Thyroid gland (tissue), 4 donors: ENCODE measurements around the gene VAMP7.
A peak's percentile ranks its signal among the peaks of the same experiment; 100 is the strongest.

Experiments
- POLR2A ChIP-seq, 2 donors: fragments of 450-650 bp; IDR thresholded peaks; one replicate each; pipeline ENCODE4 v1.6.1; 2017; ENCODE audit warnings: antibody characterized with exemption in 2 of 2, mild to moderate bottlenecking in 2 of 2, moderate library complexity in 1 of 2
- TF ChIP-seq, protein P1 (sequence below), 6 experiments: fragments of 200-600 bp in 3 of 6; fragments of 450-650 bp in 3 of 6; sonication (generic) in 3 of 6; IDR thresholded peaks; one replicate each; pipeline ENCODE4 v1.5.1; 2016 to 2019; ENCODE audit warnings: antibody characterized with exemption in 6 of 6, mild to moderate bottlenecking in 2 of 6, inconsistent platforms in 1 of 6, moderate library complexity in 1 of 6

DNA sequence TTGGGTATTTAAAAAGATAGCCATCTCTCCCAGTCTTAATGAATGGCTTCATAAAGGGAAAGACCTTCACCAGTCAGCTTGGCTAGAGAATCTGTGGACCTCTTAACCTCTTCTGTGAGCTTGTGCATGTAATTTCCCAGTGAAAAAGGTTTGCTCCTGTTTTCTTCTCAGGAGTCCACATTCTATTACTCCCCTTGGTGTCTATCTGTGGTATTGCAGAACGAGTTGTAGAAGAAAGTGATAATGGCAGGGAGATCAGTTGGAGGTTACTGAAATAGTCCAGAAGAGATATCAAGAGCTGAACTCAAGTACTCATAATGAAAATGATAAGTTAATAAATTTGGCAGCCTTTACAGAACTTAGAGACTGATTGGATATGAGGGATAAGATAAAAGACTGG, 16.5 kb upstream of the VAMP7 start:
- no peak for TF ChIP-seq POLR2A (IDR thresholded peaks at IDR 0.05)
- TF ChIP-seq, protein P1, sequence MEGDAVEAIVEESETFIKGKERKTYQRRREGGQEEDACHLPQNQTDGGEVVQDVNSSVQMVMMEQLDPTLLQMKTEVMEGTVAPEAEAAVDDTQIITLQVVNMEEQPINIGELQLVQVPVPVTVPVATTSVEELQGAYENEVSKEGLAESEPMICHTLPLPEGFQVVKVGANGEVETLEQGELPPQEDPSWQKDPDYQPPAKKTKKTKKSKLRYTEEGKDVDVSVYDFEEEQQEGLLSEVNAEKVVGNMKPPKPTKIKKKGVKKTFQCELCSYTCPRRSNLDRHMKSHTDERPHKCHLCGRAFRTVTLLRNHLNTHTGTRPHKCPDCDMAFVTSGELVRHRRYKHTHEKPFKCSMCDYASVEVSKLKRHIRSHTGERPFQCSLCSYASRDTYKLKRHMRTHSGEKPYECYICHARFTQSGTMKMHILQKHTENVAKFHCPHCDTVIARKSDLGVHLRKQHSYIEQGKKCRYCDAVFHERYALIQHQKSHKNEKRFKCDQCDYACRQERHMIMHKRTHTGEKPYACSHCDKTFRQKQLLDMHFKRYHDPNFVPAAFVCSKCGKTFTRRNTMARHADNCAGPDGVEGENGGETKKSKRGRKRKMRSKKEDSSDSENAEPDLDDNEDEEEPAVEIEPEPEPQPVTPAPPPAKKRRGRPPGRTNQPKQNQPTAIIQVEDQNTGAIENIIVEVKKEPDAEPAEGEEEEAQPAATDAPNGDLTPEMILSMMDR (IDR thresholded peaks at IDR 0.05), result peak in 1 of 6 experiments; percentile 10
